ENCODE results near the gene TXNDC15.

GRCh38 chr5:134845335-134845851 lies 28.8 kb upstream of the TXNDC15 start:
- no peak for TF ChIP-seq CTCF (conservative IDR thresholded peaks at IDR 0.05)
- no peak for TF ChIP-seq ZFX (IDR thresholded peaks at IDR 0.05)
